ENCODE measurements around the gene MISP. TPM values are rescaled to one million over a fixed set of nuclear protein-coding genes. Genes with fewer than 3 reads are reported as not detected.

MISP gene
- total RNA-seq, 3 donors from 2014 or later, result 0.16 to 3.6 (median 2.5) TPM

DNA sequence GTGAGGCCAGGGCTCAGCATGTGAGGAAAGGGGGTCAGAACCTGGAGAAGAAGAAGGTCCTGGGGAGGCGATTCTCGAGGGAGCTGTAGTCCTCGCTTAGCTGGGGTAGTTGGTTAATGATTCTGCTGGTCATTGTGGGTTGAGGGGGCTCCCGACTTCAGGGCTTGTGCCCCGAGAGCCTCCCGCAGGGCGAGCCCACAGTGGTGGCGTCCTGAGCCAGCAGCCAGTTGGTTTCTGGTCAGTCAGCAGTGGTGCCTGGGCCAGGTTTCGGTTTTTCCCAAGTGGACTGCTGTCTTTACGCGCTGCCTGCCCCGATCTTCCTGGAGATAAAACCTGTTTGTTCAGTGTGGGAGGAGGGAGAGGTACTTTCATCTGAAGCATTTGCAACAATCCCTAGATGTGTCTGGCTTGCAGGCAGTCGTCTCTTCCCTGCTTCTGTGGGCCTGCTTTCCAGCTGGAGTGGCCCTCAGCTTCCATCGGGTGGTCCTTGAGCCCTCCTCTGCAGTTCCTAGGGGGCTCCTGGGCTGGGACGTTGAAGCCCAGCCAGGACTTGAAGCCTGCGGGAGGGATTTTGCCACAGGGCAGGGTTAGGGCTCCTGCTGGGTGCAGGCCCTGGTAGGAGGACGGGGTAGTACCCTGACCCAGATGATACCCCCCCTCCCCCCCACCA, 49.6 kb downstream of the MISP start:
- DNase-seq (ENCODE audit: low spot score in 2 of 2), result peak; percentile 78 to 88
- Histone ChIP-seq H3K9me3 (no peaks in the 10 kb centered on the region), H3K4me3 (peak overlapping the region; percentile 13 to 83 (median 20)), H3K27ac (peak overlapping the region; percentile 85 to 100), H3K4me1 (peaks cover 36 to 48% of the 10 kb centered on the region in 2 donors), H3K36me3 (peaks cover 11% of the 10 kb centered on the region), H3K27me3 (no peaks in the 10 kb centered on the region)
- intact Hi-C loops (cut with DNase I; ENCODE audit: low total_unique reads), result no loop called here
- TF ChIP-seq POLR2A (IDR thresholded peaks at IDR 0.05) (no peak), POLR2AphosphoS5 (IDR thresholded peaks at IDR 0.05) (peak in 2 of 3 donors; percentile 7 to 73), CTCF (IDR thresholded peaks at IDR 0.05) (no peak)

GRCh38 chr19:801030-801860, 50.3 kb downstream of the MISP start:
- DNase-seq (ENCODE audit: low spot score in 2 of 2), result no peak
- TF ChIP-seq POLR2A (IDR thresholded peaks at IDR 0.05) (no peak), POLR2AphosphoS5 (IDR thresholded peaks at IDR 0.05) (no peak), CTCF (IDR thresholded peaks at IDR 0.05) (no peak)
- peaks cover 15% of the 10 kb centered on the region for H3K36me3 ChIP-seq
- no peaks in the 10 kb centered on the region for H3K9me3 ChIP-seq
- intact Hi-C loops (cut with DNase I; ENCODE audit: low total_unique reads), result no loop called here
- peak overlapping the region; percentile 13 to 83 (median 20) for H3K4me3 ChIP-seq
- H3K4me1 ChIP-seq, result peaks cover 31 to 48% of the 10 kb centered on the region in 2 donors
- no peaks in the 10 kb centered on the region for H3K27me3 ChIP-seq
- H3K27ac ChIP-seq, result peak overlapping the region; percentile 85 to 100

DNA sequence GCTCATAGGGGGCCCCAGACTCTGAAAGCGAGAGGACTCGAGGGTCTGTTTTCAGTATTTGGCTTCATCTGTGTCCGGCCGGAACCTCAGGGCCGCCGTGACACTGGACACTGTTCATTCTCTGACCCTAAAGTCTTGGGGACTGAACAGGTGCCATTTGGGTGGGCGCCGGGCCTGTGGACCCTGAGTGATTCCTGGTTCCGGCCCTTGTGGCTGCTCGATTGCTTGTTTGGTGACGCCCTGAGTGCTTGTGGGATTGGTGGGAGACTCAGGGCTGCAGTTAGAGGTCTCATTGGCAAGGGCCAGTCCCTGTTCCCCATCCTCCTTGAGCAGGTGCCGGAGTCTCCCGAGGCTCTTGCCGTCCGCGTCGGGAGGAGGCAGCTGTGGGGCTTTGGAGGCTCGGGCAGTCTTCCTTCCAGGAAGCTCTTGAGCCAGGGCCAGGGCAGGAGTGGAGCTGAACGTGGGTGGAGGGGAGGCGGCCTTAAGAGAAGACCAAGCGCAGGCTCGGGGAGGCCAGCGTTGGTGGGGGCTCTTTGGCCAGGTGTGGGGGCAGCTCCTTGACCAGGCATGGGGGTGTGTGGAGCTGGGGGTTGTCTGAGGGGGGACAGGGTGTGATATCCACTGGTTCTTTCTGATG, 51.1 kb downstream of the MISP start:
- Histone ChIP-seq H3K9me3 (no peaks in the 10 kb centered on the region), H3K4me3 (peak overlapping the region in 2 of 3 donors; percentile 20 to 83), H3K27ac (peak overlapping the region; percentile 85 to 100), H3K4me1 (peaks cover 31 to 48% of the 10 kb centered on the region in 2 donors), H3K27me3 (no peaks in the 10 kb centered on the region), H3K36me3 (peaks cover 15% of the 10 kb centered on the region)
- DNase-seq (ENCODE audit: low spot score in 2 of 2), result peak in 1 of 2 donors; percentile 48
- intact Hi-C loops (cut with DNase I; ENCODE audit: low total_unique reads), result no loop called here
- TF ChIP-seq CTCF (IDR thresholded peaks at IDR 0.05) (no peak), POLR2AphosphoS5 (IDR thresholded peaks at IDR 0.05) (peak in 1 of 3 donors; percentile 48), POLR2A (IDR thresholded peaks at IDR 0.05) (no peak)

DNA sequence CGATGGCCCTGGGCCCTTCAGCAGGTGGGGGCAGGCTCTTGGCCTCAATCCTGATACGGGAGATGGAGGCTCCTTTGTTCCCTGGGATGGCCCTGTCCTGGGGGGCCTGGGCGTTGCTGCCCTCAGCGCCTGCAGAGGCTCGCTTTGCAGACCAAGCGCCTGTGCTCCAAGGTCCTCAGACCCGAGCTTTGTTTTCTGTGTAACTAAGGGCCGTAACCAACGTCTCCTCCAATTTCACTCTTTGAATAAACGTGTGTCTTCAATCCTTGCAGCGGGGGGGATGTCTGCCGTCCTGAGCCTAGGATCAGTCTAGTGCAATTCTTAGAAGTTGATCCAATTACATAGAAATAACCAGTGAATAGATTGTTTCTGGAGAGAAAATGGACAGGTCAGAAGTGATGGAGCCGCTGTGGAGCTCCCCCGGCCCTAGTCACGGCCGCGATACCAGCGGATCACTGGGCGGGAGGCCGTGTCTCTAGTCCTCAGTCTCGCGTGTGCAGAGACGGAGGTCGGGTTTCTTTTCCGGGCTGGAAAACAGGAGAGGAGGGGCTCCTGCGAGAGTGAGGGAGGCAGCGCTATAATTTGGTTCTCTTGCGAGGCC, 51.7 kb downstream of the MISP start:
- Histone ChIP-seq H3K36me3 (peaks cover 15% of the 10 kb centered on the region), H3K27ac (peak overlapping the region; percentile 85 to 100), H3K4me1 (peaks cover 31 to 48% of the 10 kb centered on the region in 2 donors), H3K9me3 (no peaks in the 10 kb centered on the region), H3K27me3 (no peaks in the 10 kb centered on the region), H3K4me3 (peak overlapping the region; percentile 1 to 83 (median 20))
- TF ChIP-seq POLR2AphosphoS5 (IDR thresholded peaks at IDR 0.05) (no peak), CTCF (IDR thresholded peaks at IDR 0.05) (no peak)
- intact Hi-C loops (cut with DNase I; ENCODE audit: low total_unique reads), result no loop called here
- DNase-seq (ENCODE audit: low spot score in 2 of 2), result no peak

All from breast epithelium (tissue), 4 donors.